H1 (cell line): ENCODE results near the gene PRR20C. TPM values are rescaled to one million over a fixed set of nuclear protein-coding genes. Genes with fewer than 3 reads are reported as not detected.
"Not testable (repeated sequence)": the region's sequence is repeated elsewhere in the genome, so short reads cannot be mapped to it uniquely, and the experiment has no call there.

Experiments used
- CTCF ChIA-PET: fragments of 300-600 bp; sonication (Branson Sonifier 250); formaldehyde crosslinking; loops from one replicate; lab custom pipeline; 2021; ENCODE audit not compliant: partially characterized antibody; lab: Charles Lee
- POLR2A ChIA-PET: fragments of 300-600 bp; sonication (Branson Sonifier 250); formaldehyde crosslinking; loops from one replicate; lab custom pipeline; 2021; ENCODE audit warnings: inconsistent platforms; ENCODE audit not compliant: partially characterized antibody; lab: Charles Lee
- DNase-seq, 2 experiments: peaks; one replicate each; pipeline versions ENCODE4 v3.0.0 to v3.0.0-alpha.2; 2010 to 2022; ENCODE audit warnings: low spot score in 2 of 2, low read depth in 1 of 2, mixed read lengths in 1 of 2
- FAIRE-seq: peaks from 2 replicates; lab custom pipeline; 2011; peaks lifted over from hg19 to GRCh38; lab: Jason Lieb, UNC
- H2AFZ ChIP-seq: 2 replicates; pipeline ENCODE4 v1.8.1; 2012; ENCODE audit warnings: low read length, inconsistent platforms
- H2AK5ac ChIP-seq: 2 replicates; pipeline ENCODE4 v1.6.1; 2013; ENCODE audit warnings: low read depth, low read length
- H2BK120ac ChIP-seq: replicated peaks from 2 replicates; pipeline ENCODE3; 2013; ENCODE audit warnings: low read depth, low read length, inconsistent platforms
- H2BK12ac ChIP-seq: 2 replicates; pipeline ENCODE4 v1.6.1; 2013; ENCODE audit warnings: low read depth, low read length
- H2BK15ac ChIP-seq: 2 replicates; pipeline ENCODE4 v1.6.1; 2013; ENCODE audit warnings: low read length
- H2BK20ac ChIP-seq: 2 replicates; pipeline ENCODE4 v1.6.1; 2013; ENCODE audit warnings: low read length
- H2BK5ac ChIP-seq: 2 replicates; pipeline ENCODE4 v1.6.1; 2013; ENCODE audit warnings: low read depth, low read length
- H3K14ac ChIP-seq: 2 replicates; pipeline ENCODE4 v1.6.1; 2013; ENCODE audit warnings: inconsistent platforms; ENCODE audit not compliant: insufficient read length
- H3K18ac ChIP-seq: 2 replicates; pipeline ENCODE4 v1.6.1; 2013; ENCODE audit warnings: low read length; ENCODE audit errors: extremely low read depth
- H3K23ac ChIP-seq: 2 replicates; pipeline ENCODE4 v1.6.1; 2013; ENCODE audit warnings: inconsistent platforms; ENCODE audit not compliant: insufficient read length
- H3K23me2 ChIP-seq: 2 replicates; pipeline ENCODE4 v1.6.1; 2013; ENCODE audit warnings: low read depth, low read length
- H3K27ac ChIP-seq: 2 replicates; pipeline ENCODE4 v1.6.1; 2011; ENCODE audit warnings: low read depth, low read length, inconsistent platforms
- H3K27me3 ChIP-seq, 4 experiments: replicated peaks in 1 of 4; 1 replicate in 1 of 4; 2 replicates in 3 of 4; pipeline versions ENCODE4 v1.6.1 to v1.8.1; 2011 to 2013; ENCODE audit warnings: low read length in 3 of 4, mild to moderate bottlenecking in 3 of 4, inconsistent platforms in 2 of 4, mixed read lengths in 2 of 4, moderate library complexity in 1 of 4; ENCODE audit not compliant: control insufficient read depth in 3 of 4, insufficient read depth in 3 of 4; ENCODE audit errors: extremely low read depth in 1 of 4
- H3K36me3 ChIP-seq, 4 experiments: 2 replicates each; pipeline versions ENCODE4 v1.6.1 to v1.8.1; 2011 to 2013; ENCODE audit warnings: mild to moderate bottlenecking in 4 of 4, low read length in 3 of 4, moderate library complexity in 2 of 4, control low read depth in 1 of 4, inconsistent platforms in 1 of 4; ENCODE audit not compliant: insufficient read depth in 4 of 4, control insufficient read depth in 2 of 4
- H3K4ac ChIP-seq: replicated peaks from 2 replicates; pipeline ENCODE3; 2013; ENCODE audit warnings: low read length, low read depth, mixed read lengths, inconsistent platforms; ENCODE audit not compliant: insufficient read length
- H3K4me1 ChIP-seq, 4 experiments: replicated peaks in 1 of 4; 1 replicate in 1 of 4; 2 replicates in 3 of 4; pipeline versions ENCODE4 v1.6.1 to v1.8.1; 2011 to 2013; ENCODE audit warnings: low read length in 3 of 4, inconsistent platforms in 2 of 4, mixed read lengths in 1 of 4; ENCODE audit not compliant: insufficient read depth in 4 of 4, control insufficient read depth in 3 of 4
- H3K4me2 ChIP-seq, 2 experiments: 2 replicates each; pipeline versions ENCODE4 v1.6.1 to v1.8.1; 2011 to 2013; ENCODE audit warnings: low read depth in 2 of 2, low read length in 2 of 2, control low read depth in 1 of 2, inconsistent platforms in 1 of 2, mild to moderate bottlenecking in 1 of 2; ENCODE audit not compliant: insufficient read depth in 1 of 2
- H3K4me3 ChIP-seq, 4 experiments: fragments of 200-600, 300-600 bp in 1 of 4; sonication (generic), shearing (Covaris generic), sonication (Bioruptor Twin) in 1 of 4; 2 replicates each; pipeline versions ENCODE4 v1.5.1 to v1.8.1; 2011 to 2016; ENCODE audit warnings: low read length in 4 of 4, low read depth in 3 of 4, control low read depth in 2 of 4, inconsistent platforms in 2 of 4, mild to moderate bottlenecking in 2 of 4, mixed read lengths in 1 of 4, moderate library complexity in 1 of 4; ENCODE audit not compliant: insufficient read depth in 2 of 4; ENCODE audit errors: extremely low read depth in 1 of 4
- H3K56ac ChIP-seq: replicated peaks from 2 replicates; pipeline ENCODE3; 2013; ENCODE audit warnings: low read depth, mild to moderate bottlenecking, mixed read lengths, low read length, inconsistent platforms; ENCODE audit not compliant: insufficient read length
- H3K79me1 ChIP-seq: 2 replicates; pipeline ENCODE4 v1.6.1; 2013; ENCODE audit warnings: low read depth, low read length, control low read depth
- H3K79me2 ChIP-seq, 2 experiments: 2 replicates each; pipeline versions ENCODE4 v1.6.1 to v1.8.1; 2012 to 2013; ENCODE audit warnings: low read length in 2 of 2, mild to moderate bottlenecking in 2 of 2, inconsistent platforms in 1 of 2; ENCODE audit not compliant: insufficient read depth in 2 of 2, control insufficient read depth in 1 of 2
- H3K9ac ChIP-seq, 4 experiments: replicated peaks in 1 of 4; 1 replicate in 1 of 4; 2 replicates in 3 of 4; pipeline versions ENCODE4 v1.6.1 to v1.8.1; 2011 to 2013; ENCODE audit warnings: low read depth in 3 of 4, low read length in 3 of 4, control low read depth in 2 of 4, mild to moderate bottlenecking in 2 of 4, moderate library complexity in 2 of 4, inconsistent platforms in 1 of 4; ENCODE audit errors: extremely low read depth in 1 of 4
- H3K9me3 ChIP-seq, 2 experiments: 2 replicates each; pipeline versions ENCODE4 v1.6.1 to v1.8.1; 2012 to 2013; ENCODE audit warnings: mild to moderate bottlenecking in 2 of 2, moderate library complexity in 2 of 2, control low read depth in 1 of 2, inconsistent platforms in 1 of 2, low read depth in 1 of 2, low read length in 1 of 2, mixed read lengths in 1 of 2; ENCODE audit not compliant: insufficient read depth in 2 of 2
- H4K20me1 ChIP-seq, 2 experiments: replicated peaks in 1 of 2; 2 replicates each; pipeline versions ENCODE3 to v1.8.1; 2011 to 2013; ENCODE audit warnings: inconsistent platforms in 2 of 2, low read length in 2 of 2, mild to moderate bottlenecking in 1 of 2; ENCODE audit not compliant: insufficient read depth in 2 of 2, control insufficient read depth in 1 of 2
- H4K5ac ChIP-seq: 2 replicates; pipeline ENCODE4 v1.6.1; 2013; ENCODE audit warnings: low read length, low read depth, mixed read lengths, inconsistent platforms; ENCODE audit not compliant: insufficient read length
- H4K8ac ChIP-seq: 2 replicates; pipeline ENCODE4 v1.8.0; 2013; ENCODE audit warnings: mild to moderate bottlenecking, moderate library complexity, low read length, inconsistent platforms; ENCODE audit not compliant: insufficient read depth; ENCODE audit errors: extremely low read depth
- H4K91ac ChIP-seq: replicated peaks from 2 replicates; pipeline ENCODE3; 2013; ENCODE audit warnings: low read length, mixed read lengths, inconsistent platforms; ENCODE audit not compliant: insufficient read length
- WGBS, 2 experiments: shearing (Covaris generic) in 1 of 2; methylation state at CpG; one replicate each; pipeline versions ENCODE4 v1.1.6 to v1.1.7; 2013 to 2015; ENCODE audit warnings: low lambda C conversion rate in 2 of 2, mixed read lengths in 2 of 2, inconsistent platforms in 1 of 2, low coverage in 1 of 2, missing lambda C conversion rate in 1 of 2; ENCODE audit not compliant: insufficient replicate concordance in 2 of 2, insufficient coverage in 1 of 2, insufficient read length in 1 of 2; ENCODE audit errors: extremely low coverage in 1 of 2, missing lambda C conversion rate in 1 of 2; 5-methylcytosine and 5-hydroxymethylcytosine counted together
- polyA plus RNA-seq, 7 experiments: library from polyadenylated mRNA; depleted of rRNA in 3 of 7; stranded (reverse) in 5 of 7; unstranded in 2 of 7; fragments of >200 nt in 5 of 7; fragments of 200-250 nt in 2 of 7; gene quantifications; 1 replicate in 5 of 7; 2 replicates in 1 of 7; 4 replicates in 1 of 7; pipeline versions ENCODE4 v1.2.1 to v1.2.3, GENCODE V29; 2011 to 2013; ENCODE audit warnings: missing spikeins in 2 of 7, mixed read lengths in 2 of 7
- total RNA-seq: library from RNA; stranded (reverse); fragmentation: NEBNext Ultra II Directional; extraction: Animal tissue kit (Norgen Biotek cat#: 25700); gene quantifications from 2 replicates; pipeline ENCODE4 v1.2.1, GENCODE V29; 2021

Gene PRR20C
- total and polyA plus RNA-seq, 2 of the 8 experiments (the other 6 are each of a cell fraction or from before 2014, with no cell fraction given) = not detected

- H3K4me2 ChIP-seq, H3K9ac ChIP-seq, DNase-seq, H4K20me1 ChIP-seq, H3K4me1 ChIP-seq, H3K79me2 ChIP-seq, H3K4me3 ChIP-seq, H3K79me1 ChIP-seq, H2BK20ac ChIP-seq, H3K27me3 ChIP-seq, H3K23me2 ChIP-seq, H4K5ac ChIP-seq, H2AK5ac ChIP-seq, H3K18ac ChIP-seq, H3K27ac ChIP-seq, H3K56ac ChIP-seq, H4K91ac ChIP-seq, H3K4ac ChIP-seq, H3K23ac ChIP-seq, H4K8ac ChIP-seq, H2BK15ac ChIP-seq, FAIRE-seq, CTCF ChIA-PET, H3K14ac ChIP-seq, H3K9me3 ChIP-seq, H2BK12ac ChIP-seq, H2AFZ ChIP-seq, H3K36me3 ChIP-seq, H2BK120ac ChIP-seq, POLR2A ChIA-PET, H2BK5ac ChIP-seq: not testable (repeated sequence)
- 97% methylated on average over 8 of the region's 14 CpGs; no CpG with 5 or more reads in 1 of the 2 experiments for whole genome bisulfite sequencing, 2 experiments
Measured at GRCh38 chr13:57148106-57148505, 5.8 kb upstream of the PRR20C start.

GRCh38 chr13:57160332-57160731 is 6.5 kb downstream of the PRR20C start, which contains the start of gene PRR20D:
TSS of gene PRR20D (plus strand) at chr13:57160632. CDS start at chr13:57161019, 387 bp downstream.
- POLR2A ChIA-PET, H3K79me2 ChIP-seq, H2BK12ac ChIP-seq, H3K27ac ChIP-seq, H4K8ac ChIP-seq, H3K9me3 ChIP-seq, H3K18ac ChIP-seq, H3K23me2 ChIP-seq, H3K27me3 ChIP-seq, FAIRE-seq, H3K9ac ChIP-seq, H4K91ac ChIP-seq, H3K79me1 ChIP-seq, H3K4ac ChIP-seq, H3K56ac ChIP-seq, H3K4me1 ChIP-seq, H3K23ac ChIP-seq, H2BK20ac ChIP-seq, H2BK5ac ChIP-seq, H2AK5ac ChIP-seq, H4K20me1 ChIP-seq, H2AFZ ChIP-seq, DNase-seq, H3K36me3 ChIP-seq, H2BK15ac ChIP-seq, H3K4me2 ChIP-seq, H3K14ac ChIP-seq, H2BK120ac ChIP-seq, H3K4me3 ChIP-seq, H4K5ac ChIP-seq, CTCF ChIA-PET: not testable (repeated sequence)
- no CpG with 5 or more reads among the region's 22 CpGs for WGBS, 2 experiments
